K562 (cell line): ENCODE results near the gene STIM1. TPM values are rescaled to one million over a fixed set of nuclear protein-coding genes. Genes with fewer than 3 reads are reported as not detected.
A peak's percentile ranks its signal among the peaks of the same experiment; 100 is the strongest.

Experiments used
- ARHGAP35 ChIP-seq: fragments of 450-650 bp; IDR thresholded peaks from 2 replicates; pipeline ENCODE4 v1.6.1; 2018; ENCODE audit not compliant: partially characterized antibody
- CBX2 ChIP-seq: fragments of 200-600 bp; sonication (generic); IDR thresholded peaks from one replicate; pipeline ENCODE4 v1.6.1; 2012; ENCODE audit warnings: mild to moderate bottlenecking, low read length, inconsistent platforms; ENCODE audit not compliant: insufficient read depth, poor library complexity, severe bottlenecking
- CCAR2 ChIP-seq: fragments of 200-400 bp; formaldehyde crosslinking; IDR thresholded peaks from 2 replicates; pipeline ENCODE4 v1.6.1; 2017; ENCODE audit warnings: mild to moderate bottlenecking, low read depth, low read length
- FOXK2 ChIP-seq, 2 experiments: fragments of 450-650 bp; IDR thresholded peaks in 1 of 2; conservative IDR thresholded peaks in 1 of 2; 2 replicates each; pipeline ENCODE4 v1.6.1; 2016; ENCODE audit warnings: low read depth in 2 of 2, mild to moderate bottlenecking in 1 of 2
- GABPB2 ChIP-seq: fragments of 250-450 bp; sonication (Bioruptor Pico); conservative IDR thresholded peaks from 2 replicates; pipeline ENCODE4 v1.5.1; 2021; ENCODE audit warnings: mild to moderate bottlenecking
- HNRNPK ChIP-seq: fragments of 200-400 bp; formaldehyde crosslinking; IDR thresholded peaks from one replicate; pipeline ENCODE4 v1.6.1; 2018; ENCODE audit warnings: mild to moderate bottlenecking, low read depth, low read length; ENCODE audit not compliant: poor library complexity, severe bottlenecking
- JUND ChIP-seq, 2 experiments: IDR thresholded peaks; 2 replicates in 1 of 2; 3 replicates in 1 of 2; pipeline ENCODE4 v1.6.1; 2011; ENCODE audit warnings: borderline replicate concordance in 2 of 2, low read depth in 2 of 2, low read length in 2 of 2, improper control_type of control experiment in 1 of 2, missing biosample characterization in 1 of 2, missing genetic modification characterization in 1 of 2, missing genetic modification reagents in 1 of 2
- ZNF408 ChIP-seq: fragments of 250-450 bp; sonication (Bioruptor Pico); IDR thresholded peaks from 2 replicates; pipeline ENCODE4 v1.4.0; 2020; ENCODE audit warnings: low read depth, mild to moderate bottlenecking, moderate library complexity
- polyA plus RNA-seq, 8 experiments: library from polyadenylated mRNA; depleted of rRNA in 4 of 8; stranded (reverse) in 5 of 8; unstranded in 3 of 8; fragments of >200 nt; fragmentation: Nextera tagmentation in 2 of 8; fragmentation: Illumina TruSeq in 1 of 8; extraction: Ambion mirVana in 2 of 8; extraction: Trizol in 1 of 8; gene quantifications; 2 replicates each; pipeline versions ENCODE4 v1.2.1 to v1.2.3, GENCODE V29; 2011 to 2014; ENCODE audit warnings: inconsistent platforms in 1 of 8, missing spikeins in 1 of 8
- total RNA-seq, 7 experiments: library from RNA; depleted of rRNA in 6 of 7; stranded (reverse); fragments of >200 nt in 6 of 7; fragmentation: Illumina TruSeq in 2 of 7; extraction: Trizol in 2 of 7; gene quantifications; 2 replicates each; pipeline versions ENCODE4 v1.2.1 to v1.2.3, GENCODE V29; 2011 to 2021; ENCODE audit warnings: low replicate concordance in 1 of 7
- TF ChIP-seq, protein P1 (sequence below), 2 experiments: fragments of 450-650 bp; conservative IDR thresholded peaks; 2 replicates each; pipeline ENCODE4 v1.6.1; 2017; ENCODE audit warnings: mild to moderate bottlenecking in 2 of 2, moderate library complexity in 2 of 2
- TF ChIP-seq, protein P2 (sequence below): sonication (generic); formaldehyde crosslinking; IDR thresholded peaks from 2 replicates; pipeline ENCODE4 v1.8.1; 2023; ENCODE audit warnings: mild to moderate bottlenecking, missing genetic modification reagents, moderate library complexity
- TF ChIP-seq, protein P3 (sequence below): fragments of 450-650 bp; IDR thresholded peaks from 2 replicates; pipeline ENCODE4 v1.6.1; 2016; ENCODE audit warnings: antibody characterized with exemption
- TF ChIP-seq, protein P4 (sequence below): fragments of 200-800 bp; sonication (Bioruptor generic); IDR thresholded peaks from 2 replicates; pipeline ENCODE4 v1.6.1; 2017; ENCODE audit warnings: missing genetic modification characterization, missing compliant biosample characterization
- TF ChIP-seq, protein P5 (sequence below): fragments of 450-650 bp; IDR thresholded peaks from 2 replicates; pipeline ENCODE4 v1.6.1; 2017; ENCODE audit warnings: mild to moderate bottlenecking, moderate library complexity
- TF ChIP-seq, protein P6 (sequence below): IDR thresholded peaks from 2 replicates; pipeline ENCODE4 v1.6.1; 2012; ENCODE audit warnings: low read depth, low read length, improper control_type of control experiment, borderline replicate concordance
- TF ChIP-seq, protein P7 (sequence below): fragments of 450-650 bp; IDR thresholded peaks from 2 replicates; pipeline ENCODE4 v1.6.1; 2018; ENCODE audit warnings: mild to moderate bottlenecking, low read depth; ENCODE audit not compliant: partially characterized antibody

STIM1 gene
- total and polyA plus RNA-seq, 9 of the 15 experiments (the other 6 are each of a cell fraction or from before 2014, with no cell fraction given), result 7.7 to 50.5 (median 22.5) TPM

DNA sequence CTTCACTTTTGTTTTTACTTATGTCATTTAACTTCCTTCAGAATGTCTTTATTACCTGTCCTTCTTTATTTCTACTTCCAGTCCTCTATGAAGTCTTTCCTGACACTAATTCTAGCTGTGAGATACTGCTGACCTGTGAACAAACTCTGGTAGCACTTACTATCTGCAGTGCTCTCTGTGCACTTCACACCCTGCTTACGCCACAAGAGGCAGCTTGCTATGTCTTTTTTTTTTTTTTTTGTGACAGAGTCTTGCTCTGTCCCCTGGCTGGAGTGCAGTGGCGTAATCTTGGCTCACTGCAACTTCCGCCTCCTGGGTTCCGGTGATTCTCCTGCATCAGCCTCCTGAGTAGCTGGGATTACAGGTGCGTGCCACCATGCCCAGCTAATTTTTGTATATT, 10.7 kb downstream of the STIM1 start (continued):
- TF ChIP-seq, protein P1, sequence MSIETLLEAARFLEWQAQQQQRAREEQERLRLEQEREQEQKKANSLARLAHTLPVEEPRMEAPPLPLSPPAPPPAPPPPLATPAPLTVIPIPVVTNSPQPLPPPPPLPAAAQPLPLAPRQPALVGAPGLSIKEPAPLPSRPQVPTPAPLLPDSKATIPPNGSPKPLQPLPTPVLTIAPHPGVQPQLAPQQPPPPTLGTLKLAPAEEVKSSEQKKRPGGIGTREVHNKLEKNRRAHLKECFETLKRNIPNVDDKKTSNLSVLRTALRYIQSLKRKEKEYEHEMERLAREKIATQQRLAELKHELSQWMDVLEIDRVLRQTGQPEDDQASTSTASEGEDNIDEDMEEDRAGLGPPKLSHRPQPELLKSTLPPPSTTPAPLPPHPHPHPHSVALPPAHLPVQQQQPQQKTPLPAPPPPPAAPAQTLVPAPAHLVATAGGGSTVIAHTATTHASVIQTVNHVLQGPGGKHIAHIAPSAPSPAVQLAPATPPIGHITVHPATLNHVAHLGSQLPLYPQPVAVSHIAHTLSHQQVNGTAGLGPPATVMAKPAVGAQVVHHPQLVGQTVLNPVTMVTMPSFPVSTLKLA (conservative IDR thresholded peaks at IDR 0.05), result peak in 1 of 2 experiments; percentile 12; a peak in 1 of 4 replicates
- TF ChIP-seq, protein P2, sequence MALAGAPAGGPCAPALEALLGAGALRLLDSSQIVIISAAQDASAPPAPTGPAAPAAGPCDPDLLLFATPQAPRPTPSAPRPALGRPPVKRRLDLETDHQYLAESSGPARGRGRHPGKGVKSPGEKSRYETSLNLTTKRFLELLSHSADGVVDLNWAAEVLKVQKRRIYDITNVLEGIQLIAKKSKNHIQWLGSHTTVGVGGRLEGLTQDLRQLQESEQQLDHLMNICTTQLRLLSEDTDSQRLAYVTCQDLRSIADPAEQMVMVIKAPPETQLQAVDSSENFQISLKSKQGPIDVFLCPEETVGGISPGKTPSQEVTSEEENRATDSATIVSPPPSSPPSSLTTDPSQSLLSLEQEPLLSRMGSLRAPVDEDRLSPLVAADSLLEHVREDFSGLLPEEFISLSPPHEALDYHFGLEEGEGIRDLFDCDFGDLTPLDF (CRISPR knock-in tag), result no peak
- no peak for TF ChIP-seq GABPB2 (CRISPR knock-in tag)
- TF ChIP-seq ARHGAP35, result no peak
- TF ChIP-seq ZNF408 (CRISPR knock-in tag), result no peak
- TF ChIP-seq, protein P3, sequence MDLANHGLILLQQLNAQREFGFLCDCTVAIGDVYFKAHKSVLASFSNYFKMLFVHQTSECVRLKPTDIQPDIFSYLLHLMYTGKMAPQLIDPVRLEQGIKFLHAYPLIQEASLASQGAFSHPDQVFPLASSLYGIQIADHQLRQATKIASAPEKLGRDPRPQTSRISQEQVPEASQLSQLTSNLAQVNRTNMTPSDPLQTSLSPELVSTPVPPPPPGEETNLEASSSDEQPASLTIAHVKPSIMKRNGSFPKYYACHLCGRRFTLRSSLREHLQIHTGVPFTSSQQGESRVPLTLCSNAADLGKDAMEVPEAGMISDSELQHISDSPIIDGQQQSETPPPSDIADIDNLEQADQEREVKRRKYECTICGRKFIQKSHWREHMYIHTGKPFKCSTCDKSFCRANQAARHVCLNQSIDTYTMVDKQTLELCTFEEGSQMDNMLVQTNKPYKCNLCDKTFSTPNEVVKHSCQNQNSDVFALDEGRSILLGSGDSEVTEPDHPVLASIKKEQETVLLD, result no peak
- TF ChIP-seq JUND (IDR thresholded peaks at IDR 0.05; ENCODE audit: borderline replicate concordance, low read depth, low read length), result peak; percentile 42; the same call in 1 of the 2 replicates
- TF ChIP-seq JUND (tag; IDR thresholded peaks at IDR 0.05; ENCODE audit: borderline replicate concordance, low read depth, low read length), result no peak
- TF ChIP-seq HNRNPK, result no peak
- TF ChIP-seq FOXK2 (conservative IDR thresholded peaks at IDR 0.05 in 1 of 2, IDR thresholded peaks at IDR 0.05 in 1 of 2; ENCODE audit: low read depth in 2 of 2), result peak; percentile 14 to 29; a peak in 1 of 4 replicates
- TF ChIP-seq, protein P4, sequence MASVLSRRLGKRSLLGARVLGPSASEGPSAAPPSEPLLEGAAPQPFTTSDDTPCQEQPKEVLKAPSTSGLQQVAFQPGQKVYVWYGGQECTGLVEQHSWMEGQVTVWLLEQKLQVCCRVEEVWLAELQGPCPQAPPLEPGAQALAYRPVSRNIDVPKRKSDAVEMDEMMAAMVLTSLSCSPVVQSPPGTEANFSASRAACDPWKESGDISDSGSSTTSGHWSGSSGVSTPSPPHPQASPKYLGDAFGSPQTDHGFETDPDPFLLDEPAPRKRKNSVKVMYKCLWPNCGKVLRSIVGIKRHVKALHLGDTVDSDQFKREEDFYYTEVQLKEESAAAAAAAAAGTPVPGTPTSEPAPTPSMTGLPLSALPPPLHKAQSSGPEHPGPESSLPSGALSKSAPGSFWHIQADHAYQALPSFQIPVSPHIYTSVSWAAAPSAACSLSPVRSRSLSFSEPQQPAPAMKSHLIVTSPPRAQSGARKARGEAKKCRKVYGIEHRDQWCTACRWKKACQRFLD, result no peak; the same call in 1 of the 2 replicates
- no peak for TF ChIP-seq CCAR2
- TF ChIP-seq, protein P5, sequence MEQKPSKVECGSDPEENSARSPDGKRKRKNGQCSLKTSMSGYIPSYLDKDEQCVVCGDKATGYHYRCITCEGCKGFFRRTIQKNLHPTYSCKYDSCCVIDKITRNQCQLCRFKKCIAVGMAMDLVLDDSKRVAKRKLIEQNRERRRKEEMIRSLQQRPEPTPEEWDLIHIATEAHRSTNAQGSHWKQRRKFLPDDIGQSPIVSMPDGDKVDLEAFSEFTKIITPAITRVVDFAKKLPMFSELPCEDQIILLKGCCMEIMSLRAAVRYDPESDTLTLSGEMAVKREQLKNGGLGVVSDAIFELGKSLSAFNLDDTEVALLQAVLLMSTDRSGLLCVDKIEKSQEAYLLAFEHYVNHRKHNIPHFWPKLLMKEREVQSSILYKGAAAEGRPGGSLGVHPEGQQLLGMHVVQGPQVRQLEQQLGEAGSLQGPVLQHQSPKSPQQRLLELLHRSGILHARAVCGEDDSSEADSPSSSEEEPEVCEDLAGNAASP, result no peak
- TF ChIP-seq, protein P6, sequence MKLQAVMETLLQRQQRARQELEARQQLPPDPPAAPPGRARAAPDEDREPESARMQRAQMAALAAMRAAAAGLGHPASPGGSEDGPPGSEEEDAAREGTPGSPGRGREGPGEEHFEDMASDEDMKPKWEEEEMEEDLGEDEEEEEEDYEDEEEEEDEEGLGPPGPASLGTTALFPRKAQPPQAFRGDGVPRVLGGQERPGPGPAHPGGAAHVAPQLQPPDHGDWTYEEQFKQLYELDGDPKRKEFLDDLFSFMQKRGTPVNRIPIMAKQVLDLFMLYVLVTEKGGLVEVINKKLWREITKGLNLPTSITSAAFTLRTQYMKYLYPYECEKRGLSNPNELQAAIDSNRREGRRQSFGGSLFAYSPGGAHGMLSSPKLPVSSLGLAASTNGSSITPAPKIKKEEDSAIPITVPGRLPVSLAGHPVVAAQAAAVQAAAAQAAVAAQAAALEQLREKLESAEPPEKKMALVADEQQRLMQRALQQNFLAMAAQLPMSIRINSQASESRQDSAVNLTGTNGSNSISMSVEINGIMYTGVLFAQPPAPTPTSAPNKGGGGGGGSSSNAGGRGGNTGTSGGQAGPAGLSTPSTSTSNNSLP, result no peak
- TF ChIP-seq, protein P7, sequence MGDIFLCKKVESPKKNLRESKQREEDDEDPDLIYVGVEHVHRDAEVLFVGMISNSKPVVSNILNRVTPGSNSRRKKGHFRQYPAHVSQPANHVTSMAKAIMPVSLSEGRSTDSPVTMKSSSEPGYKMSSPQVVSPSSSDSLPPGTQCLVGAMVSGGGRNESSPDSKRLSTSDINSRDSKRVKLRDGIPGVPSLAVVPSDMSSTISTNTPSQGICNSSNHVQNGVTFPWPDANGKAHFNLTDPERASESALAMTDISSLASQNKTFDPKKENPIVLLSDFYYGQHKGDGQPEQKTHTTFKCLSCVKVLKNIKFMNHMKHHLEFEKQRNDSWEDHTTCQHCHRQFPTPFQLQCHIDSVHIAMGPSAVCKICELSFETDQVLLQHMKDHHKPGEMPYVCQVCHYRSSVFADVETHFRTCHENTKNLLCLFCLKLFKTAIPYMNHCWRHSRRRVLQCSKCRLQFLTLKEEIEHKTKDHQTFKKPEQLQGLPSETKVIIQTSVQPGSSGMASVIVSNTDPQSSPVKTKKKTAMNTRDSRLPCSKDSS, result no peak
- TF ChIP-seq CBX2, result no peak
